ENCODE results near the gene HMX2.
"Not testable (repeated sequence)": the region's sequence is repeated elsewhere in the genome, so short reads cannot be mapped to it uniquely, and the experiment has no call there.

The HMX2 gene

DNA sequence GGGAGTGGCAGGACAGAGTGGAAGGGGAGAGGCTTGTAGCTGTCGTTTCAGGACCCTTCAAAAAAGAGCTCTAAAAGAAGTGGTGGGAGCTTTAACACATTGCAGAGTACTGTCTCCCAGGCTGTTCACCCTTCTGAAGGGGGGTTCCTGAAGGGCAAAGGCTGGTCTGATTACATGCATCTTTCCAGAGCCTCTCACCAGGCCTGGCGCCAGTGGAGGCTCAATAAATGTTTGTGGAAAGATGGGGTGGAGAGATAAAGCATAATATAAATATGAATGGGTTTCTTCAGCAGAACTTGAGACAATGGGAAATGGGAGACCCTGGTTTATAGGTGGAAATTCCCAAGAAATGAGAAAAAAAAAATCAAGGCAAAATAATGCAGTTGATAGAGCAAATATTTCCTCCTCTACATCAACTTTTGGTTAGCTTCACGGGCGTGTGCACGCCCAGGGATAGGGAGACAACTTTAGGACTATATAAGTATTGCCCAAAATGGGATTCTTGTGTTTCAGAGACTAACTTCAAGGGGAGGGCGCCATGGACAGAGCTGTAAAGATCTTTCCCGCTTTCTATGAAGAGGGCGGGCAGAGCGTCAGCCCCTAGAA lies 5.7 kb downstream of the HMX2 start:
- no peak for DNase-seq

DNA sequence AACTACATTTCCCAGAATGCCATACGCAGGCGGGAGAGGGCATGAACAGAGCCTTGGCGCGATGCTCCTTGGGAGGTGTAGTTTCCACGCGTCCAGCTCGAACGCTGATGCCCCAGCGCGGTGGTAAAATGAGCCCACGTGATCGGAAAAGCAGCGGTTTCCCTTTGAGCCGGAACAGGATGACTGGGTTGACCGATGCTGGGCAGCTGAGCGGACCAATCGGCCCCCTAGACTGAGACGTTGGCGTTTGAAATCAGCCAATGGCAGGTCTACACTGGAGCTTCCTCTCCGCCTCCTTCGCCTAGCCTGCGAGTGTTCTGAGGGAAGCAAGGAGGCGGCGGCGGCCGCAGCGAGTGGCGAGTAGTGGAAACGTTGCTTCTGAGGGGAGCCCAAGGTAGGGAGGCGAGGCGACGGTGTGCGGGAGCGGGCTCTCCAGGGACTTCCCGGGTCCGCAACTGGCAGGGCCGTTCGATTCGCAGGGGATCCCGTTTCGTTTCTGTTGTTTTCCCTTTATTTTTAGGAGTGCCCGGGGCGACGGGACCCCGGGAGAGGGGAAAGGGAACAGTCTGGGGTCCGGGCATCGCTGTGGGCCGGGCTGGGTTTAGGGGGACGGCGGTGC lies 6.3 kb downstream of the HMX2 start, which contains the start of gene BUB3:
TSS of gene BUB3 (plus strand) at position 311 of the 619 bp plus-strand sequence. CDS start 516 bp downstream, outside the sequence.
- peak; percentile 95 for DNase-seq

DNA sequence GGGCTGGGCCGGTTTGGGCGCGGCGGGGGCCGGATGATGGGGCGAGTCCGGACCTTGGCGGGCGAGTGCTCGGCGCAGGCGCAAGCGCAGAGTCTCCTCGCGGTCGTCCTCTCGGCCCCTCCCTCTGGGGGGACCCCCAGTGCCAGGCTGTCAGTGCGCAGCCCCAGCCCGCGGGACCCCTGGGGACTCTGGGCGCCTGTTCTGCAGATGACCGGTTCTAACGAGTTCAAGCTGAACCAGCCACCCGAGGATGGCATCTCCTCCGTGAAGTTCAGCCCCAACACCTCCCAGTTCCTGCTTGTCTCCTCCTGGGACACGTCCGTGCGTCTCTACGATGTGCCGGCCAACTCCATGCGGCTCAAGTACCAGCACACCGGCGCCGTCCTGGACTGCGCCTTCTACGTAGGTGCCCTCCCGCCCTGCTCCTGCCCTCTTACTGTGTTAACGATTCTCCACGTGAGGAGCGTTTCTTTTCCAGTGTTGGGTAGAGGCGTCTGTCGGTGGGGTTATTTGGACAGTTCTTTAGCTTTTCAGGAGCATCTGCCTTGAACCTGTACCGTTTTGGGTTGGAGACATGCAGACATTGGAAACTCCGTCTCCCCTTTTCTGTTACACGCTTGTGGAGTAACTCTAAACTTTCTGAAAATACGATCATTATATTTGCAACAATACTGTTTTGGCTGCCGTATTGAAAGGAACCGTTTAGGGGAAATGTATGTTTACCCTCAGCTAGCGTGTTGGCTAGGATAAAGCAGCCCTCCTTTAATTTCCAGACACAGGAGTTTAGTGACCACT lies 7.0 kb downstream of the HMX2 start:
- peak; percentile 69 for DNase-seq

DNA sequence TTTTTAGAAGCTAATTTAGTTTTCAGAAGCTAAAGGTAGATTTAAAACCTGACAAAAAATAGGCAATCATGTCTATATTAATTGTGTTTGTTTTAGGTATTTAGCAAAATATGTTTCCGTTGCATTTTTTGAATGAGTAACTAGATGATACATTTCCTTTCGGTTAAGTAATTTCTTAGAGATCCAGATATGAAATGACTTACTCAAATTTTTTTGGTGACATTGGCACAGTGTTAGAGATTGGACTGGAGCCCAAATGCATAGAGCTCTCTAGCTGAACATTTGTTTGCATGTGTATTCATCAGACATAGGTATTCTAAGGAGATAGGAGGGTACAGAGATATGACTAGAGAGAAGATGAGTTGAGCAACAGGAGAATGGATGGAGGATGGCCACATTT lies 8.1 kb downstream of the HMX2 start:
- no peak for DNase-seq

DNA sequence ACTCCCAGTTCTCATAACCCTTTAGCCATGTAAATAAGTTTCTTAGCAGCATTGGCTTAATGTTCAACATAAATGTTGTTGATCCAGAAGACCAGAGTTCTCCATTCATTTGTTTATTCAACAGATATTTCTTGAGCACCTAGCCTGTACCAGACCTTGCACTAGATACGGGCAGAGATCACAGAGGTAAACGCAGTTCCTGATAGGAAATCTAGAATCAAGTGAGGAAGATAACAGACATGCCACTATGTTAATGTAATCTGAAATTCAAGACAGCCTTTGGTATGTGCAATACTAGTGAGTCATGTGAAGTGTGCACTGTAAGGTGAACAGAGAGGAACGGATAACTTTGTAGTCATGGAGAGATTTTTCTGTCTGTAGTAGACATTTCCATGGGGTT lies 9.3 kb downstream of the HMX2 start:
- no peak for DNase-seq

DNA sequence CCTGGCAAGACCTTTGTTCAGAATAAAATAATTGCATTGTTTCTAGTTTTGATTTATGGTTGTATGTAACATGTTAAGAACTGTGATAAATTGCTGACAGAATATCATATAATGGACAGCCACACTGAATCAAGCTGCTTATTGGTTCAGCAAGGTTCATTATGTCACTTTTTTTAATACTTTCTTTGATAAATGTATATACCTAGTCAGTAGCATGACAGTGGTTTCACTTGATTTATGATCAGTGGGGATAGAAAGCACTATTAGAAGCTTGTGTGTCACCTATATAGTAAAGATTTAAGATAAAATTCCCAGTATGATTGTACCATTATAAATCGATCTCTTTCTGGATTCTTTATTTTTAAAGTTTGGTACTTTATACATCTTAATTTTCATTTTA lies 10.7 kb downstream of the HMX2 start:
- no peak for DNase-seq

DNA sequence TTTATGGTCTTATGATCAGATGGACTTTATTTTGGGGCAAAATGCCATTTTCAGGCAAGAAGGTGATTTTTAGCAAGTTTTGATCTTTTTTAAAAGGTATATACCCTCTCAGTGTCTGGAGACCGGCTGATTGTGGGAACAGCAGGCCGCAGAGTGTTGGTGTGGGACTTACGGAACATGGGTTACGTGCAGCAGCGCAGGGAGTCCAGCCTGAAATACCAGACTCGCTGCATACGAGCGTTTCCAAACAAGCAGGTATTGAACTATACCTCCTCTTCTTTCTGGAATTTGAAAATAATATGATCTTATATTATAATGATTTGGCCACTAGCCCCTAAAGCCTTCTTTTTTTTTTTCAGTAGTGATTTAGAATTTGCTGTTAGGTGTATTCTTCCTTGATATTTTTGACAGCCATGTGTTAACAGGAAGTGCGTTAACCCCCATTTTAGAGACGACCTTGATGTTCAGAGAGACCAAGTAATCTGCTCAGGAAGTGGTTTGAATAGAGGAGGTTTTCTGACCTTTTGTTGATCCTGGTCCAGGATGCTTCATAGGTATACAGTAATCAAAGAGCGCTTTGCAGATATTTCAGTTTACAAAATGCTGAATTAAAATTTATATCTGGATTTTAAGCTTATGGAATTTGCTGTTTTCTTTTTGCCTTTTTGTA lies 12.5 kb downstream of the HMX2 start:
- DNase-seq = no peak

DNA sequence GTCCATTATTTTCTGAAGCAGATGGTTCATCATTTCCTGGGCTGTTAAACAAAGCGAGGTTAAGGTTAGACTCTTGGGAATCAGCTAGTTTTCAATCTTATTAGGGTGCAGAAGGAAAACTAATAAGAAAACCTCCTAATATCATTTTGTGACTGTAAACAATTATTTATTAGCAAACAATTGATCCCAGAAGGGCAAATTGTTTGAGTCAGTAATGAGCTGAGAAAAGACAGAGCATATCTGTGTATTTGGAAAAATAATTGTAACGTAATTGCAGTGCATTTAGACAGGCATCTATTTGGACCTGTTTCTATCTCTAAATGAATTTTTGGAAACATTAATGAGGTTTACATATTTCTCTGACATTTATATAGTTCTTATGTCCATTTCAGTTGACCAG lies 16.4 kb downstream of the HMX2 start:
- no peak for DNase-seq

DNA sequence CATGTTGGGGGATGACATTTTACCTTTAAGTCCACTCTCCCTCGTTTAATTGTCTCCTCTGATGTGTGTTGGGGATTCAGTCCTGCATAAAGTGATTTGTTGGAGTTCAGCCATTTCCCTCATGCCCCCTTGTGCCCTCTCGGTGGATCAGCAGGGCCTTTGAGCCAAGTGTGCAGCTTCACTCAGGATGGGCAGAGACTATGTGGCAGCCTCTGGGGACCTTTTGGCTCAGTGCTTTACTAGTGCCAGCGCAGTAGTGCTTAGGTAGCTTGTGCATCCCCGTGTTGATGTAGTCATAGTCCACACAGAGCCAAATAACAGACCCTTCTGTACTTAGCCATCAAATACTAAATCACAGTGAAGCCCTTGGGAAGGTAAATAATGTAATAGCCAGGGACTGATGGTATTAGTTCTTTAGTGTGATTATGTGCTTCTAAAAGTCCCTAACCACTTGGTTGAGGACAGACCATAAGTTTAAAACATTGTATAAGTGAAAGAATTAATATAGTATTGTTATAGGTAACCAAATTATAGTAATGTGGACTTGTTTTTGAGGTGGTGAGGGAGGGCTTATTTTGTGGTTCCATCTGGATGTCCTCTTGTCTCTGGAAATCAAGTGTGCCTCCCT lies 17.6 kb downstream of the HMX2 start:
- DNase-seq = no peak

DNA sequence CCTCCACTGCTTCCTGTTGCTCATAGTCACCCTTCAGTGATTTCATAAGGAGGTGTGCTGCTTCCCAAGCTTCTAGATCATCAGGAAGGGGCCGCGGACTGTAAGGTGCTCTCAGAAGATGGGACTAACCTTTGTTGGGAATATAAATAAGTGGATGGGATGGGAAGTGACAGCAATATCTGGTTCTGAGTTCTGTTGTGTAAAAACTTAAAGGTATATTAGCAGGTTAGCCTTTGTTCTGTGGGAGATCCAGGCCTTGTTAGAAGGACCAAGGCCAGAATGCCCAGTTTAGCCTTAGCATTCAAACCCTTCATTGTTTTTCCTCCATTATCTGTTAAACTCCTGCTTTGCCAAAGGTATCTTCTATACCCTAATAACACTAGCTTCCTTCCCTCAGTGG lies 18.7 kb downstream of the HMX2 start:
- DNase-seq = no peak

DNA sequence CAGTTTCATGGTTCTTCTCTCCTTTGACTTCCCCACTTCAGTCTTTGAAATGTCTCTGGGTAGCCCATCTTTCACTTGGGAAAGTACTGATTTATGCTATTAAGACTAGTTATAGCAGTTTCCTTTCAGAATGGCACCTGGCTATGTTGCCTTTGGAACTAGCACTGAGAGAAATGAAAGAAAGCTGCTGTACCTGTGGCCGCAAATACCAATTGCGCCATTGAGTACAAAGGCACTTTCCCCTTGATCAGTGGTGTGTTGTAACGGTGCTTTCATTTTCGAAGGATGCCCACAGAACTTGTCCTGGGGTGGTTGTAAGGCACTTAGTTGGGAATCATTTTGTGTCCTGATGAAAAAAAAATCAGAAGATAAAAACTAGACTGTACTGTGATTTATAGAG lies 23.0 kb downstream of the HMX2 start:
- DNase-seq = no peak

DNA sequence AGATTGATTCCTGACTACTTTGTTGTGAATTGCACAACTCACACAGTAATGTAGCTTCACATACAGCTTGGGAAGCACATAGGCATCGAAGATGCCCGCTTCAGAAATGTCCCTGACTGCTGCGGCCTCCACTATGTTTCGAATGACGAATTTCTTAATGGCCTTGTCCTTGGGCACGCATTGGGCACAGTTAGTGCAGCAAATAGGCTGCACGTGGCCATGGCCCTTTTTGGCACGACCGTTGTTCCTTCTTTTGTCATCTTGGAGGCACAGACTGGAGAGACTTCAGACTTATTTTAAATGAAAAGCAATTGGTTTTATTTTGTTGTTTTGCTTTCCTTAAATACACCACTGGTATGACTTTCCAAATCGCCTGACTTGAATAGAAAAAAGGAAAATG lies 23.7 kb downstream of the HMX2 start:
- not testable (repeated sequence) for DNase-seq

DNA sequence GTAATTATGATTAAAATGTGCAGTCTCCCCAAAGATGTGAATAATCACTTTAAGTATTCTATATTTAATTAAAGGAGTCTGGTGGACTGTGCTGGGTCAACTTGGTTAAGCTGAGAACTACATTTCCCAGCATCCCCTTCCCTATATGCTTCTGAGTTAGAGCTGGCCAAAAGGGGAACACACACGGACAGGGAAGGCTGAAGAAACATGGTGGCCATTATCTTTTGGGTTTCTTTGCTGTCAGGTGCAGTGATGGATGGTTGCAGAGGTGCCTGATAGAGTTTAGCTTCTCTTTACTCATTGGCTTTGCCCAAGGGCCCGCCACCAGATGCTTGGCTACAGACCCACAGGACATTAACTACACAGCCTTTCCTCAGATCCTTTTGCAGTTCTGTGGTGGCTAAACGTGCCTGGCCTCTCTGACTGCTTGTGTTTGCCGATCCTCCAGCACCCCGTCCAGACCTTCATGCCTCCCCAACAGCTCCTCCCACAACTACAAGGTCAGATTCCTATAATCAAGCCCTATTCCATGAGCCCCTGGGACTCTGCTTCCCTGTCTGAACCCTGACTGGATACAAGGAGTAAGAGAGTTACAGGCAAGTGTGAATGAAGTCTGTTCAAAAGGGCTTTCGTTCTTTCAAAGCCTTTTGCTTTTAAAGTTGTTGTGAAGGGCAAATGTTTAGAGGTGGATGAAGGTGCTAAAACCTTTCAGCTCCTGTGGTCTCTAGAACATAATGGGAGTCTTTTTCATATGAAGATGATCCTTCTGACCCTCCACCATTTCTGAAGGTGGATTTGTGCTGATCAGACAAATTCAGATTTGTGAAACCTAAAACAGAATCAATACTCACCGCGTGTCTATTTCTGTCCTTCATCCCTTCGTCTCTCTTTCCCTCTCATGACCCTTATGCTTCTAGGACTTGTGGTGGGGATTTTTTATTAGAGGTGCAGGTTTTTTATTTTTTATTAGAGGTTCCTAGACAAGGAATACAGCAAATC lies 27.8 kb downstream of the HMX2 start:
- no peak for DNase-seq

DNA sequence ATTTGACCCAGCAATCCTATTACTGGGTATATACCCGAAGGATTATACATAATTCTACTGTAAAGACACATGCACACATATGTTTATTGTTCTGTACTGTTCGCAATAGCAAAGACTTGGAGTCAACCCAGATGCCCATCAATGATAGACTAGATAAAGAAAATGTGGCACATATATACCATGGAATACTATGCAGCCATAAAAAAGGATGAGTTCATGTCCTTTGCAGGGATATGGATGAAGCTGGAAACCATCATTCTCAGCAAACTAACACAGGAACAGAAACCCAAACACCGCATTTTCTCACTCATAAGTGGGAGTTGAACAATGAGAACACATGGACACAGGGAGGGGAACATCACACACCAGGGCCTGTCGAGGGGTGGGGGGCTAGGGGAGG lies 30.5 kb downstream of the HMX2 start:
- not testable (repeated sequence) for DNase-seq

DNA sequence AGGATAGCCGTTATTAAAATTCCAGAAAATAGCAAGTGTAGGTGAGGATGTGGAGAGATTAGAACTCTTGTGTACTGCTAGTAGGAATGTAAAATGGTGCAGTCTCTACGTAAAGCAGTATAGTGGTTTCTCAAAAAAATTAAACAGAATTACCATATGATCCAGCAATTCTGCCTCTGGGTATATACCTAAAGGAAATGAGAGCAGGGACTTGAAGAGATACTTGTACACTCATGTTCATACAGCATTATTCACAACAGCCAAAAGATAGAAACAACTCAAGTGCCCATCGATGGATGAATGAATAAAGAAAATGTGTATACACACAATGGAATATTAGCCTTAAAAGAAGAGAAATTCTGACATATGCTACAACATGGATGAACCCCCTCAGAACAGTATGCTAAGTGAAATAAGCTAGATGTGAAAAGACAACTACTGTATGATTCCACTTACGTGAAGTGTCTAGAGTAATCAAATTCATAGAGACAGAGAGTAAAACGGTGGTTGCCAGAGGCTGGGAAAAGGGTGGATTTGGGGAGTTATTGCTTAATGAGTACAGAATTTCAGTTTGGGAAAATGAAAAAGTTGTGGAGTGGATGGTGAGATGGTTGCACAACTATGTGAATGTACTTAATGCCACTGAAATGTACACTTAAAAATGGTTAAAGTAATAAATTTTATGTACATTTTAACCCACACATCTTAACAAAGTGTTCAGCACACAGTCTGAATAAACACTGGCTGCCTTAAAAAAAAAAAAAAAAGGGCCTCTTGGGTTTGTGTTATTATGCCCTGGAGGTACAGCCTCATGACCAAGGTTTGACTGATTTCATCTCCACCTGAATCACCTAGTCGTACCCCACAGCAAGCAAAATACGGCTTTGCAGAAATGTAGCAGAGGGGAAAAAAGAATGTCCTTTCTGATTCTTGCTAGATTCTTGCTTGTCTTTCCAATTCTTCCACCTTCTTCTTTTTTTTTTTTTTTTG lies 32.5 kb downstream of the HMX2 start:
- DNase-seq = no peak

DNA sequence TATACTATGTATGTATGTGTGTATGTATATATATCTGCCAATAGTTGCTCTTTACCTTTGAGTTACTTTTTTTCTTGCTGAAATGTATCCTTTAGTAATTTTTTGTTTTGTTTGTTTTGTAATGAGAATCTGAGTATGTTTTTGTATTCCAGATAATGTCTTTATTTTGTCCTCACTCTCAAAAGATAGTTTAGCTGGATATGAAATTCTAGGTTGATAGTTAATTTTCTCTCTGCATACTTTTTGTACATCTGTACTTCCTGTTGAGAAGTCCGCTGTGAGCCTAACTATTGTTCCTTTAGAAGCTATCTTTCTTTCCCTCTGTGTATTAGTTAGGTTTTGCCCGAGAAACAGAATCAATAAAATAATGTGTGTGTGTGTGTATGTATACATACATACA lies 35.8 kb downstream of the HMX2 start:
- no peak for DNase-seq

DNA sequence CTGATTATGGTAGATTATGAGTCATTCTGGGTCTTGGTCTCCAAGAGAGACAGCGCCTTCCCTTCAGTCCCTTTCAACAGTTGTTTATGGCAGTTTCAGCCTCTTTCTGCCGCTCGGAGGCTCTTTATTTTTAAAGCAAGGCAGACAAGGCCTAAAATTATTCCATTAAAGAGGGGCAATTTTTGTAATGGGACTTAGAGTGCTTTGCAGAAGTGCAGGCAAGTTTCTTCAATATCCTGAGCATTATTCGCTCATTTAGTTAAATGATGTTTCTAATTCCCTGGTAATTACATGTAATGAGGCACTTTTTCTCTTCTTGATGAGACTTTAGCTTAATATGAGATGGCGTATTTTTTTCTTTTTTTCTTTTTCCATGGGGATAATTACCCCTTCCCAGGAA lies 39.8 kb downstream of the HMX2 start:
- DNase-seq = no peak

DNA sequence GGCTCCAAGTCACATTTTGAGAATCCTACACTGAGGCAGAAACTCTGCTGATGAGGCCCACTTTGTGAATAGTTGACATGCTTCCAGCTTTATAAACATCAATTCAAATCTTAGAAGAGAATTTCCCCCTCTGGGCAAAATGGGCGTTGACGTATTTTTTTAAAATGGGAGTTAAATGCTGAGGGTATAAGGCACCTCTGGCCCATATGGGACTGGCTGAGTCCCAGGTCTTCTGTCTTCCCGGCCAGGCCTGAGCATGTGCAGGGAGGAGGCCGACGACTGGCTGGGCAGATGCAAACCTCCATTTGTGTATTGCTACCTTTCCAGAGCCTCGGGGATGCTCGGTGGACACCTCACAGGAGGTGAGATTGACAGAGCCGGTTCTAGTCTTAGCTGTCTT lies 44.0 kb downstream of the HMX2 start:
- DNase-seq = no peak

DNA sequence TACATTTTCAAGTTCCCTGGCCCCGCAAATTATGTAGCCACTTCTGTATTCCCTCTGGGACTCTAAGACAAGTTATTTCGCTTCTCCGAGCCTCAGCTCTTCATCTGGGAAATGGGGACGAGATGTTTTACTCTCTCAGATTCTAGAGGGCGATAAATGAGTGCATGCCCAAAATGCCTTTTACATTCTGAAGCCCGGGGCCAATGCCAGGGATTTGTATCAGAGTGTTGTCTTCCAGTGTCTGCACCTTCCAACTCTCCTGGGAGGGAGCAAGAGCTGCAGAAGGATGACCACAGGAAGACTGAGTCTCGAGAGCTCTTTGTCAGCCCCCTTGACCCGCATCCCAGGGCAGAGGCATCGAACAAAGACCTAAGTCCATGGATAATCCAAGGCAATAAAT lies 46.1 kb downstream of the HMX2 start:
- DNase-seq = no peak
